CD4-positive, alpha-beta T cell treated with Interleukin-17A for 4 hours (primary cell): ENCODE data around the gene CD93.

Source experiments
- DNase-seq: peaks from one replicate; pipeline ENCODE4 v3.0.0-alpha.2; 2020; ENCODE audit warnings: mixed read lengths

CD93 gene

DNA sequence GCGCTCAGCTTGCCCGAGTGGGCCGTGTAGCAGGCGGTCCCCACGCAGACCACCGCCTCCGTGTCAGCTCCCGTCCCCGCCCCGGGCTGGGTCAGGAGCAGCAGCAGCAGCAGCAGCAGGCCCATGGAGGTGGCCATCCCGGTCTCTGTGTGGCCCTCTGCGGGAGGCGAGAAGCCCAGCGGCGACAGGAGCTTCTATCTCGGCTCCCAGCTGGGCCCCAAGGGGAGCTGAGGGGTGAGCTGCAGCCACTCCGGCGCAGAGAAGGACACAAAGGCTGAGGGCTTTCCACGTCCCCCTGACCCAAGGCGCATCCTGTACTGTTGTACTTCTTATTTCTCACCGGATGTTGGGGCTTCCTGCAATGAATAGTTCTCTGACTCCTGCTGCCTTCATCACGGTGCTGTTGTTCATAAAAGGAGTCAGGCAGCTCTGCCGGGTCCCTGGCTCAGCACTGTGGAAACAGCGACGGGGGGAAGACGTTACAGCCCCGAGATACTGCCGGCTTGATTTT is at the start of gene CD93:
CD93 (minus strand) TSS at position 269 of the 511 bp plus-strand sequence; CDS start at position 137, 132 bp downstream.
- DNase-seq: peak; percentile 11

GRCh38 chr20:23133560-23133998 is 47.5 kb upstream of the CD93 start:
- DNase-seq: no peak

- DNase-seq: no peak
Observed at GRCh38 chr20:23132930-23133559, 46.9 kb upstream of the CD93 start.

- DNase-seq: no peak
Observed at GRCh38 chr20:23132293-23132929, 46.3 kb upstream of the CD93 start.

GRCh38 chr20:23131766-23132165 is 45.6 kb upstream of the CD93 start:
- DNase-seq: no peak

- DNase-seq: no peak
Observed at GRCh38 chr20:23130622-23131140, 44.6 kb upstream of the CD93 start.

DNA sequence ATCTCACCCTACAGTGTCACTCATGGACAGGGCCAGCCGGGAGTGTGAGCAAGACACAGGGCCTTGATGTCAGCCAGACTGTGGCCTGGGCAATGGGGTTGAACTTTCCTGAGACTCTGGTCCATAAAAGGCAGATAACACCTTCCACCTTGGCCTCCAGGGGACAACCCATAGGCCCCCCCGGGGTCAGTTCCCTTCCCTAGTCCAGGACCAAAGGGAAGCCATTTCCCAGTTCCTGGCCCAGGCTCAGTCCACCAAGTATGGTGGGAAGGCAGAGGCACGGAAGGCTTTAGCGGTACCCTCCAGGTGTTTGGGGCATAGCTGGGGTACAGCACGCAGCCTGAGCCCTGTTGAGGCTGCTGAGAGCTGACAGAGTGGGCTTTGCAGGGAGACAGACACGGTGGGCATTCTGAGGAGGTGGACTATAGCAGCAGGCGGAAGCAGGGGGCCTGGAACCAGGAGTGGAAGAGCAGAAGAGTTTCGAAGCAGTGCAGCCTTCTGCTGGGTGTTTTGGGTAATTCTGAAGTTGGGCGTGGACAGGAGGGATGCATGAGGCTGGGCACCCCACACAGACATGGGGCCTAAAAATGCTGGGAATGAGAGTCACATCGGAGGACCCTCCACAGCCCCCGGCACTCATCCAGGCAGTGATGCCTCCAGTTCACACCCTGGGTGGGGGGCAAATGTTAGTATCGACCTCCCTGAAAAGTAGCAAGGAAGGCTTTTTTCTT is 43.9 kb upstream of the CD93 start:
- DNase-seq: no peak

DNA sequence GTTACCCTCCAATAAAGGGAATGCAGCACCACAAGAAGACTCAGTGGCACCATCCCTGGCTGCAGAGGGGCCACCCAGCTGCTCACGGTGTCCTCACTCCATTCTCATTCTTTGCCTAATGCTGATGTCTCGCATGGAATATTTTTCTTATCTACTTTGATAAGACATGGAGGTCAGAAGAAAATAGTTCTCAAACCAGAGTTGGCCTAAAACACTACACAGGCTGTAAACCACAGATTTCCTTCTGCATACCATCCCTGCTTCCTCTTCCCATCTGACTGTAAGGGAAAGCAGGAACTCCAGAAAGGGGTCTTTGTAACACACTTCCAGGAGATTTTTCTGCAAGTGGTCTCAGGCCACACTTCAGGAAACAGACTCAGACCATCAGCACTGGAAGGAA is 43.1 kb upstream of the CD93 start:
- DNase-seq: no peak

- DNase-seq: no peak
Observed at GRCh38 chr20:23128461-23129125, 42.5 kb upstream of the CD93 start.

DNA sequence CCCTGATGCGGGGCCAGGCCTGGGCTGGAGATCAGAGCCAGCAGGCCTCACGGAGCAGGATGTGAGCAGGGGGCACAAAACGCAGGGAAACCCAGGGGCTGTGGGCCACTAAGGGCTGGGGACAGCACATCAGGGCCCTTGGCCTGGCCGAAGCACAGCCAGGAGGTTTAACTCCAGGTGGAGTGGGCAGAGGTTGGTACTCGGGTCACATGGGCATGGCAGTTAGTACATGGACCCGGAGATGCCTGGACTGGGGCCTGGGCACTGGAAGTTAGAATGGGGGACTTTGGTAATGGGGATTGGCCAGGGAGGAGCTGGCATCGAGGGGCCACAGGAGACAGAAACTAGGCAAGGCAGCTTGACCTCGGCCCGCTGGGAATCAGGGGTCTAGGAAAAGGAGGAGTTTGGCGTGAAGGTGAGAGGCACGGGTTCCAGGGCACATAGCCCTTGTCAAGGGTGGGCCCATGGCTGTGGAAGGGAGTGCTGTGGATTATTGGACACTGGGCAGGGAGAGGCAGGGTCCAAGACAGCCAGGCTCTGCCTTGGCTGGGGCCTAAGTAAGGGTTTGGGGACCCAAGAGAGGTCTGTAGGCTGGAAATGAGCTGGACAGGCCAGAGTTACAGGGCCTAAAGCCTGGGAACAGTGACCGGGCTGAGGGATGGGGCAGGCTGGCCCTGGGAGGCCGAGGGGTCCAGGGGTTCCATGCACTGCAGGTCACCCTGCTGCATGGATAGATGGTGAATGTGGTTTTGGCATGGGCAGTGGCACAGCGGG is 41.6 kb upstream of the CD93 start:
- no peak for DNase-seq

DNA sequence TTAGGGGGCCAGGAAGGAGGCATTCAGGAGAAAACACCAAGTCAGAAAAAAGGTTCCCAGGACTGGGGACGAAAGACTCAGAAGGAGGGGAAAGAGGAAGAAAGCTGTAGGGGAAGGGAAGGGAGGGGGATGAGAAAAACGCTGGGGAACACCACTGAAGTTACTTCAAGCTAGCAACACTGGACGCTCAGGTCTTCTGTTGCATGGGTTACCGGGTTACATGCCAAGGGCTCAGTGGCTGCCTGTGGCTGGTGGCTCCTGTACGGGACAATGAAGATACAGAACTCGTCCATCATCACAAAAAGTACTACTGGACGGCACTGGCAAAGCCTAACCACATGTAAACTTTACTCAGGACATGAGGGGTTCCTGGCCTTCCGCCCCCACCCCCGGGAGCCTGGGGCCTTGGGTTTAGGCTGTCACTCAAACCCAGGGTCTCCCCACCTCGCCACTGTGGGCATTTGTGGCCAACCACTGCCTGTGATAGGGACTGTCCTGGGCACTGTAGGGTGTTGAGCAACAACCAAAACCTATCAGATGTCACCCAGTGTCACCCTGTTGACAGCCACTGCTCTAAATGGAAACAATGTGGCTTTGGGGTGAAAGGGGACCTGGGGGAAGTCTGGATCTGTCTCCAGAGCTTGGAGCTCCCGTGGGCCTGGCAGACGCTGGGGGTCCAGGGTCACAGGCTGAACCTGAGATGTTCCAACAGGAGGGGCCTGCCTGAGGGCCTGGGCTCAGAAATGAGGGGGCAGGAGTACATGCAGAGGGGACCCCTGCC is 40.3 kb upstream of the CD93 start:
- DNase-seq: no peak

GRCh38 chr20:23125625-23126191 is 39.6 kb upstream of the CD93 start:
- DNase-seq: no peak

- DNase-seq: no peak
Observed at GRCh38 chr20:23125159-23125558, 39.0 kb upstream of the CD93 start.

GRCh38 chr20:23123886-23124285 is 37.8 kb upstream of the CD93 start:
- DNase-seq: no peak

- no peak for DNase-seq
Observed at GRCh38 chr20:23122796-23123655, 36.9 kb upstream of the CD93 start.

GRCh38 chr20:23122321-23122720 is 36.2 kb upstream of the CD93 start:
- DNase-seq: no peak

DNA sequence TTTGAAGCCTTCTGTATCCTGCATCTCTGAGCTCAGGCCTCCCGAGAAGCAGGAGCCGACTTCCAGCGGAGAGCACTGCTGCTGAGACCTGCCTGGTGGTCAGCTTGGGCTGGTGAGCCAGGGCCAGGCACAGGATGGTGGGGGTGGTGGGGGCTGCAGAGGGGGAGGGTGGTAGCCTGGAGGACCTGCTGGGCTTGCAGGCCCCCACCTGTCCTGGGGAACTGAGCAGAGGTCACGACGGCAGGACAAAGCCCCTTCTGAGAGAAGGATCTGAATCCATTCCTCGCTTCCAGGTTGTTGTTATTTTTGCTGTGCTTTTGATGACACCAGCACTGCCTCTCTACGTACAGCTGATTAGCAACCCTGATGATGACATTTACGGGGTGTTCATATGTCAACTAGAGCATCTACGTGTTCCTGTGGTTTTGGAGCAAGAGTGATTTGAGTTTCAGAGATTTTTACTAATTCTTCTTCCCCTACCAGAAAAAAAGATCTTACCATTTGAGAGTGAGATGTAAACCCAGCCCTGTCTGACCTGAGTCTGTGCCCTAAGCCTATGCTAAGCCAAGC is 35.7 kb upstream of the CD93 start:
- DNase-seq: no peak

GRCh38 chr20:23120936-23121750 is 35.0 kb upstream of the CD93 start:
- no peak for DNase-seq

GRCh38 chr20:23120261-23120660 is 34.1 kb upstream of the CD93 start:
- DNase-seq: no peak
